Spleen (tissue), 7 donors: Measurements from ENCODE around the gene C16orf89.

Experiments used
- CTCF ChIP-seq, 11 experiments: fragments of 200-600 bp in 7 of 11; fragments of 450-650 bp in 4 of 11; sonication (generic) in 4 of 11; IDR thresholded peaks in 8 of 11; conservative IDR thresholded peaks in 3 of 11; 1 replicate in 7 of 11; 2 replicates in 4 of 11; pipeline versions ENCODE4 v1.4.0 to v1.8.0; 2016 to 2021; ENCODE audit warnings: antibody characterized with exemption in 11 of 11, inconsistent platforms in 4 of 11, mild to moderate bottlenecking in 1 of 11
- POLR2A ChIP-seq, 3 donors: fragments of 450-650 bp; IDR thresholded peaks; one replicate each; pipeline ENCODE4 v1.5.1; 2017; ENCODE audit warnings: antibody characterized with exemption in 3 of 3, mild to moderate bottlenecking in 1 of 3
- POLR2AphosphoS5 ChIP-seq, 3 donors: sonication (generic); formaldehyde crosslinking; IDR thresholded peaks; one replicate each; pipeline ENCODE4 v1.5.1; 2017; ENCODE audit warnings: antibody characterized with exemption in 3 of 3
- donor health status: DM: no; HTN: no; CAD: no; lungs with moderate emphysema.
- donor health status: DM: no; HTN: no; CAD: no.
- donor health status: DM: no; HTN: no; CAD: no.

GRCh38 chr16:5001571-5001970 lies 64.2 kb downstream of the C16orf89 start:
- no peak for TF ChIP-seq CTCF (IDR thresholded peaks at IDR 0.05 in 8 of 11, conservative IDR thresholded peaks at IDR 0.05 in 3 of 11)
- no peak for TF ChIP-seq POLR2A (IDR thresholded peaks at IDR 0.05)
- TF ChIP-seq POLR2AphosphoS5 (IDR thresholded peaks at IDR 0.05) = no peak
